ENCODE measurements around the gene ATP6V1C2.
"Not testable (repeated sequence)": the region's sequence is repeated elsewhere in the genome, so short reads cannot be mapped to it uniquely, and the experiment has no call there.

The ATP6V1C2 gene

GRCh38 chr2:10777842-10778723 is 56.7 kb downstream of the ATP6V1C2 start:
- TF ChIP-seq CTCF (IDR thresholded peaks at IDR 0.05) (no peak), ZFX (IDR thresholded peaks at IDR 0.05; ENCODE audit: borderline replicate concordance) (no peak)
- peak overlapping the region; percentile 59 for H3K27ac ChIP-seq

- H3K27ac ChIP-seq = peak overlapping the region; percentile 59; the same call in 1 of the 2 replicates
- no peak for TF ChIP-seq CTCF (IDR thresholded peaks at IDR 0.05)
- no peak for TF ChIP-seq ZFX (IDR thresholded peaks at IDR 0.05; ENCODE audit: borderline replicate concordance)
Measured at GRCh38 chr2:10778724-10779115, 57.3 kb downstream of the ATP6V1C2 start.

DNA sequence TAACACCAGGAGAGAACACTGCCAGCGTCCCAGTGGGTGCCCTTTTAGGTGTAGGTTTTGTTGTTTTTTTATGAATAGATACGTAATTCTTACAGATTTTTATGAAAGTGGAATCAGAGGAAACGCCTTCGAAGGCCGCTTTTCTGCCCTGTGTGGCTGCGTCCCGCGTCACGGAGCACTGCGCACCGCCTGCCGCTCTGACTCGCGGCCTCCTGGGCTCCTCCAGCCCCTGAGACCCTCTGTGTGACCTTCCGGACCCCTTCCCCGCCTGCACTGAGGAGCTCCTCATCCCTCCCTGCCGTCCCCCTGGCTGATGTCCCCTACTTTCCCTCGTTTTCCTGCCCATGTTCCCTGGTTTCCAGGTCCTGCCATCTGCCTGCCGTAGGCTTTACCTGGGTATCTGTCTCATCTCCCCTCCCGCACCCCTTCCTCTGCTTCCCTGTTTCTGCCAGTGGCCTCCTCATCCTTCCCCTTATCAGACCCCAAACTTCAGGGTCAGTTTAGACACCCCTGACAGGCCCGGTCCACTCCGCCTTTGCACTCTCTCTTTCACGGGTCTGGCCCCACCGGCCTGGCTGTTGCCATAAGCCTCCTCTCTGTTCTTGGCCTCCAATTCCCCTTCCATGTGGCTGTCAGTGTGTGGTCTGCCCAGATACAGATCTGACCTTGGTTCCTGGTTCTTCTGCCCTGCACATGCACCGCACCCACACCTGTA is 58.5 kb downstream of the ATP6V1C2 start:
- no peak overlapping the region for H3K27ac ChIP-seq
- TF ChIP-seq ZFX (IDR thresholded peaks at IDR 0.05; ENCODE audit: borderline replicate concordance) (no peak), CTCF (IDR thresholded peaks at IDR 0.05) (no peak)

GRCh38 chr2:10780491-10780820 is 59.0 kb downstream of the ATP6V1C2 start:
- TF ChIP-seq CTCF (IDR thresholded peaks at IDR 0.05) (no peak), ZFX (IDR thresholded peaks at IDR 0.05; ENCODE audit: borderline replicate concordance) (no peak)

DNA sequence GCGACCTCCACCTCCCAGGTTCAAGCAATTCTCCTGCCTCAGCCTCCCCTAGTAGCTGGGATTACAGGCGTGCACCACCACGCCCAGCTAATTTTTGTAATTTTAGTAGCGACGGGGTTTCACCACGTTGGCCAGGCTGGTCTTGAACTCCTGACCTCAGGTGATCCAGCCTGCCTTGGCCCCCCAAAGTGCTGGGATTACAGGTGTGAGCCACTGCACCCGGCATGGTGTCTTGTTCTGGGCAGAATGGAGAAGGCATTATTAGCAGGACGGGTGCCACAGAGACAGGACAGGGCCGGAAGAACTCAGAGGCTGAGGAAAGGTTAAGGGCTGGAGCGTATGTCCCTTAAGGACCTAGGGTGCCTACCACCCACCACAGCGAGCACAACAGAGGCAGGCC is 59.4 kb downstream of the ATP6V1C2 start:
- not testable (repeated sequence) for H3K27ac ChIP-seq

More at GRCh38 chr2:10780491-10780820, 59.0 kb downstream of the ATP6V1C2 start:
- no peak overlapping the region for H3K27ac ChIP-seq

GRCh38 chr2:10781746-10782145 is 60.3 kb downstream of the ATP6V1C2 start:
- no peak overlapping the region for H3K27ac ChIP-seq

GRCh38 chr2:10783421-10783820 is 62.0 kb downstream of the ATP6V1C2 start:
- TF ChIP-seq ZFX (IDR thresholded peaks at IDR 0.05; ENCODE audit: borderline replicate concordance) = no peak
- TF ChIP-seq CTCF (IDR thresholded peaks at IDR 0.05) = no peak
- no peak overlapping the region for H3K27ac ChIP-seq

More at GRCh38 chr2:10781746-10782145, 60.3 kb downstream of the ATP6V1C2 start:
- no peak for TF ChIP-seq CTCF (IDR thresholded peaks at IDR 0.05)
- TF ChIP-seq ZFX (IDR thresholded peaks at IDR 0.05; ENCODE audit: borderline replicate concordance) = no peak
